GM11168 (cell line): Measurements from ENCODE around the gene COQ10A.
"Not testable (repeated sequence)": the region's sequence is repeated elsewhere in the genome, so short reads cannot be mapped to it uniquely, and the experiment has no call there.

Experiments used
- in situ Hi-C: fragments of 300-500 bp; cut with MboI; formaldehyde crosslinking; loops from one replicate; pipeline ENCODE4 v1.12.0; 2022; ENCODE audit warnings: low sequenced_read_pairs; ENCODE audit not compliant: unreplicated experiment

The COQ10A gene

DNA sequence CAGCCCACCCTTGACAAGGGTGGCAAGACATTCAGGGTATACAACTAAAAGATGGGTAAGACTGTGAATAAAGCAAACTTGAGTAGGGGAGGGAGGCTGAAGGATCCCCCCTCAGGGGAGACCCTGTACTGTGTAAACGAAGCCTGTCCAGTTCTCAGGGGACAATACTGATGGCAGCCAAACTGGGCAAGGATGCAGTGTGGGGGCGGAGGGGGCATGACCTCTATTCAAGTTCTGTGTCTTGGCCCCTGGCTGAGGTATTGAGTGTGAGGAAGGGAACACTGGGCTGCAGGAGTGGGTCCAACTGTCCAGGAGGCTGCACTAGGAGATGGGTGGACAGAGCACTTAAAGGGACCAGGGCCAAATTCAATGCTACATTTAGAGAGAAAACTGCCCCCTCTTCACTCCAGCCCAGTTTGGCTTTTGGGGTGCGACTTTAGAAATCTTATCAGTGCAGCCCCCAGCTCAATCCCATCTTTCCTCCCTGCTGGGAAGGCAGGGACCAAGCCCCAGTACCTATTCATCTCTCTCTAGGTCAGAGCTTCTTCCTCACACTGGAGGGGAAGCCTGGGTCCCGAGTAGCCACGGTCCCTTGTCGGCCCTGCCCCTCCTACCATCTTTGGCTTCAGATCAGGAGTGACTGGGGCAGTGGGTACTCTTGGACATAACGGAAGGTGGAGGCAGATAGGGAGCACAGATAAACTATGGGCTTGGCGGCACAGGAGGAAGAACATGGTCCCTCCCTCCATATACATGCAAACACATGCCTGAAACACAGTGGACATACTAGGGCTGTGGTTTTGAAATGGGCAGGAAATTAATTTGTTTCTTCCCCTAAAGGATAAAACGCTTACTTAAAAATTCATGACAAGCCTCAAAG is 25.1 kb upstream of the COQ10A start:
- in situ Hi-C loops: no loop called here

DNA sequence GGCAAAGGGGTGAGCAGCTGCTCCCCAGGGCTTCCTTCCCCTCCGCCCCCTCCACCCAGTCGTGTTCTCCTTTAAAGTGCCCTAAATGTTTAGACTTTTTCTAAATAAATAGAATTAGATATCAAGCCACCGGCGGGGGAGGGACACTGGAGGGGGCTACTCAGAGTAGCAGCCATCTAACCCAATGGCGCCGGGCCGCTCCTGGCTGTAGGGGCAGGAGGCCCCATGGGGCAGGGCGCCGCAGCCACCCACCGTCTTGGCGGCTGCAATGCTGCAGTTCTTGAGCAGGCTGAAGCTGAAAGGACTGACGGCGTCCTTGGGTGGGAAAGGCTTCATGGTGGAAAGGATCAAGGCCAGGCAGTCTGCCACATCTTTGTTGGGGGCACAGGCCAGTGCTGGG is 23.8 kb upstream of the COQ10A start:
- in situ Hi-C loops: no loop called here

DNA sequence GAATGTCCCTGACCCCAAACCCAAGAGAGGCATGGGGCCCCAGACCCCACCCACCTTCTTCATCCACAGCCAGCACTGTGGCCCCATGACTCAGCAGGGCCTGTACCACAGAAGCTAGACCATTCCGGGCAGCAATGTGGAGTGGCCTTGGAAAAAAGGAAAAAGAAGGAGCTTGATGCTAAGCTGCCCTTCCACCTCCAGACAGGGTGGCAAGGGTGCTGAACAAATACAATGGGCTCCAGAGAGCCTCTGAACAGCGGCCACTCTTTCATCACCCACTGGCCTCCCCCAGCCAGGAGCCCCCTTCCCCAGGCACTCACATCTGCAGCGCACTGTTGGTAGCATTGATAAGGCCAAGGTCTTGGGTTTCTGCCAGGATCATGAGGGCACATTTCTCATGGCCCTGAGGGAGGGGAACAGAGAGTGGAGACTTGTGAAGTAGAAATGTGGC is 23.0 kb upstream of the COQ10A start:
- in situ Hi-C loops: no loop called here

- in situ Hi-C loops: no loop called here
Measured at GRCh38 chr12:56244494-56244893, 22.2 kb upstream of the COQ10A start.

- in situ Hi-C loops: no loop called here
Measured at GRCh38 chr12:56247923-56248322, 18.8 kb upstream of the COQ10A start.

DNA sequence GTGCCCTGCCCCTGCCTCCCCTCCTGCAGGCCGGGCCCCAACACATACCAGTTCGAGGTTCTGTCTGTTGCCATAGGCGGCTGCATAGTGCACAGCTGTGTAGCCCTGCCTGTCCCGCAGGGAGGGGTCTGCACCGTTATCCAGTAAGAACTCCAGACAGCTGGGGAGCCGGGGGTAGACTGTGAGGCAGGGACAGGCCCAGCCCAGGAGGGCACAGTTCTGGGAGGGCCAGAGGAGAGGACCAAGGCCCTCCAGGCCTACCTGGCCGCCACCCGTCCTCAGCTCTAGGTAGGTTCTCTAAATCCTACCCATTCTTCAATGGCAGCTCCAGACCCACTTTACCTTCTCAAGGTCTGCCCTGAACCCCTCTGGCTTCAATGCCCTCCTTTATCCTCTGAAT is 18.0 kb upstream of the COQ10A start:
- in situ Hi-C loops: no loop called here

DNA sequence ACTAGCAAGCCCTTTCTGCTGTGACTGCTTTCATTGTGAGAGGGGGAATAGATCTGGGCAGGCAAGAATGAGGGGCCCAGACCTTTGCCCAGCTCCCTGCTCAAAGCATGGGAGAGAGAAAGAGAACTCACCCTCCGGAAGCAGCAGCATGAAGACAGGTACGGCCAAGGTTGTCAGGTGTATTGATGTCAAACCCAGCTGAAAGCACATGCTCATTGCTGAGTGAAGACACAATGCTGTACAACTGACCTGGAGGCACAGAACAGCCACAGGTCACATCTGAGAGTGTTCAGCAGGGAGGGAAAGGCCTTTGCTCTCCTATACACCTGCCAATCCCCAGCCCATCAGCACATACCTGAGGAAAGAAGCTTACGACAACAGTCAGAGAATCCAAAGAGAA is 14.1 kb upstream of the COQ10A start:
- in situ Hi-C loops: no loop called here

DNA sequence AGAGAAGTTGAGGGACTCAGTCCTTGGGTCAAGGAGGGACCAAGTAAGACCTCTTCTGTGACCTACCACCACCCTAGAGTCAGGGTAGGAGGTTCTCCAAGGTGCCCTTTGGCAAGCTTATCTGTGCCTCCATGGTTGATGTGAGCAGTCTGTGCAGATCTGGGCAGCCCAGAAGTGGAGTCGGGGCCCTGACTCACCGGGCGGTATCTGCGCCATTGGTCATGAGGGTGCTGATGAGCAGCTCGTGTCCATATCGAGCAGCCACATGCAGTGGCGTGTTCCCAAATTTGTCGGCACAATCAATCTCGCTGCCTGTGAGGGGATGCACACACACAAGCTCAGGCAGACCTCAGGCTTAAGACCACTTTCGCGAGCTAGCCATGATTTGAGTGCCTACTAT is 13.7 kb upstream of the COQ10A start:
- in situ Hi-C loops: no loop called here

DNA sequence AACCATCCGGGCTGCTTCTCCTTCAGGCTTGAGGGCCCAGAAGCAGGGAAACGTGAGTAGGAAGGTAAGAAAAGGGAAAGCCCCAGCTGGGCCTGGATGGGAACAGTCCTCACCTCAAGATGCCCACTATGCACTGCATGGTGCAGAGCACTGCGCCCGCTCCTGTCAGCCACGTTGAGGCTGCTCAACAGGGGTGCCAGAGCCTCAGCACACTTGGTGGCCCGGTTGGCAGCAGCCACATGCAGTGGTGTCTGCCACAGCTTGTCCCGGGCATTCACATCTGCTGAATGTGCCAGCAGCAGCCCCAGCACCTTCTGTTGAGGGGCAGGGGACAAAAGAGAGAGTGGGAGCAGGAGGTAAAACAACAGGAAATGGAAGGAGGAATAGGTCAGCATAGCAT is 11.1 kb upstream of the COQ10A start:
- in situ Hi-C loops: no loop called here

- in situ Hi-C loops: no loop called here
Measured at GRCh38 chr12:56256326-56256960, 10.3 kb upstream of the COQ10A start.

DNA sequence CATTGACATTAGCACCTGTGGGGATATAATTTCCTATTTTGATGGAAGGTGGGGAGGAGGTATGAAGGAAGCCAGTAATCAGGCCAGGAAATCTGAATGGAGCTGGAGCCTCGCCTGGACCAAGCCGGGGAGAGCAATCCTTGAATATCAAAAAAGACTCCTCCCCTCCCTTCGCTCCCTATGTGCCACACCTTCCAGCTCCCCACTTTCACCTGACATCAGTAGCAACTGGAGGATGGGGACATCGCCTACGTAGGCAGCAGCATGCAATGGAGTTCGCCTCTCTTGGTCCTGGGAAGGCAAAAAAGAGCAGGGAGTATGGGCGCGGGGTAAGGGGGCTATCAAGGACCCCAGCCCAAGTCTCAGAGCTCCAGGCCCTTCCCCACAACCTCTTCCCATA is 9.7 kb upstream of the COQ10A start:
- in situ Hi-C loops: no loop called here

DNA sequence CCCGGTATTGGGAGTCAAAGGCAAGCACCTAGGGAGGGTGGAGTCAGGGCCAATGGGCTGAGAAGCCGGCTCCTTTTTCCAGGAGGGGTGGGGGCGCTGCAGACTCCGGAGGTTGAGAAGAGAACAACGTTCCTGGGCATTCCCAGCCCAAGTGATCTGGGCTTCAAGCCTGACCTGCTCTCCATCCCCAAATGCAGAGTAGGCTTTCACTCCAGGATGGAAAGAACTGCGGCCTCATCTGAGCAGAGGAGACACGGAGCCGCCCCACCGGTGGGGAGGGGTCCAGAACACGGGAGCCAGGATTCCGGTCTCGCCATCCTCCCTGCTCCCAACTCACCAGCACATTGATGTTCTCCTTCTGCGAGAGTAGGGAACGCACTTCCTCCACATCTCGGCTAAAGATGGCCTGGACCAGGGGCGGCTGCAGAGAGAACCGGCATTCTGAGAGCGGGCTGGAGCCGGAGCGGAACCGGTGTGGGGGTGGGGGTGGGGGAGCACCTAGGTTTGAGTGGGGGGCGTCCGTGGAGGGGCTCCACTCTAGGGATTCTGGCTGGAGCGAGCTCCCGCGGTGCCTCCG is 9.2 kb upstream of the COQ10A start:
- in situ Hi-C loops: no loop called here

GRCh38 chr12:56258068-56258819 is 8.5 kb upstream of the COQ10A start, which contains the start of gene ANKRD52:
TSS of gene ANKRD52 (minus strand) at chr12:56258384. CDS start at chr12:56258269, 115 bp downstream.
- in situ Hi-C loops: no loop called here

DNA sequence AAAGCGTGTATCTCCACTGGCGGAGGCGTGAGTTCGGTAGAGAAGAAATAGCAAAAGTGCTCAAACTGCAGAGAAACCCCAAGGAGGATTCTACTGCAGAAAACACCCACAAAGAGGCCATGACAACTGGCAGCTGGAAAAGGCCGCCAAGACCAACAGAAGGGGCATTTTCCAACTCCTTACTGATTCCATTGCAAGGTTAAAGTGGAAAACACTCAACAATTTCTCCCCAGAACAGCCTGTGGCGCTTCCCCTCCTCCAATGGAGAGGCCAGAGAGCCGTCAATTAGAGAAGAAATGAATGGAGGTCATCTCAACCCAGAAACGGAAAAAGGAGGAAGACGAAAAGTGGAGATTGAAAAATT is 7.9 kb upstream of the COQ10A start:
- in situ Hi-C loops: no loop called here

GRCh38 chr12:56260380-56260779 is 6.4 kb upstream of the COQ10A start:
- in situ Hi-C loops: no loop called here

GRCh38 chr12:56260921-56261320 is 5.8 kb upstream of the COQ10A start:
- in situ Hi-C loops: no loop called here

- in situ Hi-C loops: no loop called here
Measured at GRCh38 chr12:56261503-56262232, 5.1 kb upstream of the COQ10A start.

GRCh38 chr12:56262955-56263354 is 3.8 kb upstream of the COQ10A start:
- in situ Hi-C loops: not testable (repeated sequence)

- in situ Hi-C loops: not testable (repeated sequence)
Measured at GRCh38 chr12:56266068-56266692, 562 bp upstream of the COQ10A start.
